ENCODE results near the gene ZDHHC5.

The ZDHHC5 gene

DNA sequence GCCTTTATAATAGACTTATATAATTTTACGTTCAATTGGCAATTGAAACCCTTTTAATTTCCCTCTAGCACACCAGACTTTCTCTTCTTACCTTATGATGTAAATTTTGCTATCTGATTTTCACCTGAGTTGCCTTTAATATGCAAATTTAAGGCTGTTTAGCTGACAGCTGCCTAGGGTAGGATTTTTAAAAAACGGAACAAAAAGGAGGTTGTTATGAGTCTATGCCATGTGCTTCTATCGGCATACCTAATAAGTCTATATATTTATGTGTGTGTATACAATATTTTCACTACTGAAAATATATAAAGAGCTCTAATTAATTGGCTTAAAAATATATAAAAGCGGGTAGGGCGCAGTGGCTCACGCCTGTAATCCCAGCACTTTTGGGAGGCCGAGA, 61.6 kb downstream of the ZDHHC5 start:
- no peak for DNase-seq (ENCODE audit: low spot score)

GRCh38 chr11:57732661-57733060, 64.7 kb downstream of the ZDHHC5 start:
- no peak for DNase-seq (ENCODE audit: low spot score)

DNA sequence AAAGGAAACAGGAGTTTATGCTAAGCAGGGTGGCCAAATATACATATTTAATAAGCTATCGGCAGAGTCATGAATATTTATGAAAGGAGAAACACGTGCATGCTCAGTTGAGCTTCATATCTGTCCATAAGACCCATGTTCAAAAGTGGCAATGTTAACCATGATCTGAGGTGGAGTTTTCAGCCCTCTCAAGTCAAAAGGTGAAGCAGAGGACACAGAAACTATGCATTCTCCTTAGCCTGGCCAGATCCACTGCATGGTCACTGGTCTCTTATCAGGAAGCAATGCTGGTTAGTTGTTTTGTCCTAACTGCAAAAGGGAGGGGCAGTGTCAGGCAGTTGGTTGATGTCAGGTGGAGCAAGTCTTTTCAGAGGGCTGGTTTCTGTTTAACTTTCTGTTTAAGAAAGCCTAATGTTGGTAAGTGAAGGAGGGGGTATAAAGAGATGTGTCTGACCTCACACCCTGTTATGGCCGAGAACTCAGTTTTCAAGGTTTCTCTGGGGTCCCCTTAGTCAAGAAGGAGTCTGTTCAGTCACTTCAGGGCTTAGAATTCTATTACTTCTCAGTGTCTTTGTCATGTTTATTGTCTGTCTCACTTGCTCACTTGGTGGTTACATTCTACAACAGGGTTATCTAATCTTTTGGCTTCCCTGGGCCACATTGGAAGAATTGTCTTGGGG, 67.8 kb downstream of the ZDHHC5 start:
- no peak for DNase-seq (ENCODE audit: low spot score)

DNA sequence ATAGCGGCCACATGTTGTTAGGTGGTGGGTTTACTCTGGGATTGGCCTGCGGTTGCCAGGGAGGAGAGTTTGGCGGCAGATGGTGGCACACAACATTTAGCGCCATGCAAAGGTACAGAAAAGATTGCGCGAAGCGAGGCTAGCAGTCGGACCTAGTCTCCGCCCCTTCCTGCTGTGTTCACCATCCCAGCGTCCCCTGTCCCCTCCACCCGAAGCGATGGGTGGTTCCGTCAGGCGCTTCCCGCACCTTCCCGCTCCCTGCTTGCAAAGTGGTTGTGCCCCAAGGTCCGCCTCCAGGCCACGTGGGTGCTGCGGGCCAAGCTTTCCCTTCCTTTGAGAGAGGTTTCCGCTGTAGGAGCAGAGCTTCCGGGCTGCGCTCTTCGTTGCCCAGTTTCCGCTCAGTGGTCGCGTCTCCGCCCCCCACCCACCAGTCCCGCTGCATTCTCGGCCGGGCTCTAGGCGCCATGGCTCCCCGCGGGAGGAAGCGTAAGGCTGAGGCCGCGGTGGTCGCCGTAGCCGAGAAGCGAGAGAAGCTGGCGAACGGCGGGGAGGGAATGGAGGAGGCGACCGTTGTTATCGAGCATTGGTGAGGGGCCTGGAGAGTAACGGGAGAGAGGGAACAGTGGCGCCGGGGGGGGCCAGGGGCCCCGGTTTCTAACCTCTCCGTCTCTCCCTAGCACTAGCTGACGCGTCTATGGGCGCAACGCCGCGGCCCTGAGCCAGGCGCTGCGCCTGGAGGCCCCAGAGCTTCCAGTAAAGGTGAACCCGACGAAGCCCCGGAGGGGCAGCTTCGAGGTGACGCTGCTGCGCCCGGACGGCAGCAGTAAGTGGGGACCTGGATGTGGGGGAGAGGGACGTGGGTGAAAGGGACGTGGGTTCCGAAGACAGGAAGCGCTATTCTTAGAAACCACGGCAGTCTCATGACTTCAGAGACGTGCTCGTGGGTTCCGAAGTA, 73.5 kb downstream of the ZDHHC5 start, which contains the start of gene SELENOH:
SELENOH (plus strand) TSS at position 360 of the 955 bp plus-strand sequence; CDS start at position 465, 105 bp downstream.
- peak; percentile 92 for DNase-seq (ENCODE audit: low spot score)

- no peak for DNase-seq (ENCODE audit: low spot score)
These were observed 74.2 kb downstream of the ZDHHC5 start for GRCh38 chr11:57742087-57742452.

- DNase-seq (ENCODE audit: low spot score) = no peak
These were observed 76.4 kb downstream of the ZDHHC5 start for GRCh38 chr11:57744357-57744756.

GRCh38 chr11:57745206-57745605, 77.3 kb downstream of the ZDHHC5 start:
- no peak for DNase-seq (ENCODE audit: low spot score)

GRCh38 chr11:57746920-57747319, 79.0 kb downstream of the ZDHHC5 start:
- no peak for DNase-seq (ENCODE audit: low spot score)

All from CD4-positive, alpha-beta T cell treated with Interleukin-15 for 4 hours (primary cell).